Amniotic epithelial cell (primary cell): ENCODE measurements around the gene UNC13A.

Source experiments
- DNase-seq: peaks from one replicate; pipeline ENCODE4 v3.0.0-alpha.2; 2010; ENCODE audit warnings: low read depth

The UNC13A gene

GRCh38 chr19:17669419-17669818, 18.7 kb downstream of the UNC13A start:
- no peak for DNase-seq

DNA sequence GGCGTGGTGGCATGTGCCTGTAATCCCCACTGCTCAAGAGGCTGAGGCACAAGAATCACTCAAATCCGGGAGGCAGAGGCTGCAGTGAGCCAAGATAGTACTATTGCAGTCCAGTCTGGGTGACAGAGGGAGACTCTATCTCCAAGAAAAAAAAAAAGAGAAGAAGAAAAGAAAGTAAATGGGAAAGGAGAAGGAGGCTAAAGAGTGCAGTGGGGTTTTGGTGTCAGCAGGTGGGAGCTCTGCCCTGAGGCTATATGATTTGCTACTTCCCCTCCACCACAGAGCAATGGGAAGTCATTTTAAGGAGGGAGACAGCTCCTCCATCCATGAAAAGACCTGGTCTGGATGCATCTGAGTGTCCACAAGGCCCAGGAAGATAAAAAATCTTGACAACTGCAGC, 23.1 kb downstream of the UNC13A start:
- DNase-seq: no peak

DNA sequence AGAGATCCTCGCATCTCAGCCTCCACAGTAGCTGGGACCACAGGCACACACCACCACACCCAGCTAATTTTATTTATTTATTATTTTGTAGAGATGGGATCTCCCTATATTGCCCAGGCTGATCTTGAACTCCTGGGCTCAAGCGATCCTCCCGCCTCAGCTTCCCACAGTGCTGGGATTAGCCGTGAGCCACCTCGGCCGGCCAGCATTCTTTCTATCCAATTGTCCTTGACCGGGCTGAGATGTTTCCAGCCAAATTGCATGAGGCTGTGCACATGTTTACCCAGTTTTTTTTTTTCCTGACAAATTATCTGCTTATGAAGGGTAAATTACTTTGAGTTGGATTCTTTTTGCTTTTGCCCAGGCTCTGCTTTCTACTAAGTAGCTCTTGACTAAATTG, 28.2 kb downstream of the UNC13A start:
- DNase-seq: no peak

DNA sequence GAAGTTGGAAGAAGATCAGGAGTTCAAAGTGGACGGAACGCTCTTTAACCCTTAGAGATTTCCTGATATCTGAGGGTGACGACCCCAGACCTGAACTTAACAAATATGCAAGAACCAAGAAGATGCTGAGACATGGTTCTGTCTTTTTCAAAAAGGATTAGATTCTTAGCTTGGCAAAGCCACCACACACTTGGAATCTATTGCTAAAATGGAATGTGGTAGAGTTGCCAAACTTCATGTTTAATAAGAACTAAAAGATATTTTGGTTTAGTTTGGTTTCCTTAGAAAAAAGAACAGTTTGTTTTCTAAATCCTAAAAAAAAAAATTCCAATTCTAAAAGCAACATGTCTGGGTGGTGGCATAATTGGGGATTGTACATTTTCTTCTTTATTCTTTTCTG, 29.5 kb downstream of the UNC13A start:
- DNase-seq: no peak

DNA sequence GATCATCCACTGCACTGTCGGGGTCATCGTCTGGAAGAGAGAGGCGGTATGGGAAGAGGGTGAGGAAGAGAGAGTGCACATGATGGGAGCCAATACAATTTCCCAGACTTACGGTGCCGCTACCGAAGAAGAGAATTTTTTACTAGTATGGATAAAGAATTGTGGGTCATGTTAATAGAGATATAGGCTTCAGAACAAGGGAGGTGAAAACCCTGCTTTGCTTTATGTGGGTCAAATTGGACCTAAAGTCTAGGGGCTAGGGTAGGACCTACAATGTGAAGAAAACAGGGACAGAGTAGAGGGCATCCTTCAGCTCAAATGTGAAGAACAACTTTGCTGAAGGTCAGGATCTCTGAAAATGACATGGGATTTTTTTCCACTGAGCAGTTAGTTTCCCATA, 29.9 kb downstream of the UNC13A start:
- DNase-seq: no peak

DNA sequence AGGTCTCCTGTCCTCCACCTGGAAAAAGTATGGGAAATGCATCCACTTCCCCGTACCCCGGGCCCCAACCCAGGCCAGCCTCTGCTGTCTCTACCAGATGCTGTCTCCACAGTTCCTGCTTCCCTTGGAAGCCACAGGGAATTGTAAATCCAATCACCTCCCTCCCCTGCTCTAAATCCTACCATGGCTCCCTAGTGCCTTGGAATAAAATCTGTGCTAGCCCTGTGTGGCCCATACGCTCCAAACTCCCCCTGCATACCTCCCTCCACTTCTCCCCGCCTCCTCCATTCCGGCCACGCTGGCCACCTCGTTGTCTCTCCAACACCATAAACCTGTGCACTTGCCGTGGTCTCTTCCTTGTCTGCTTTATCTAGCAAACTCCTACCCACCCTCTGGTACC, 31.2 kb downstream of the UNC13A start:
- no peak for DNase-seq

GRCh38 chr19:17655751-17656472, 32.2 kb downstream of the UNC13A start:
- no peak for DNase-seq

- DNase-seq: no peak
Observed at GRCh38 chr19:17654993-17655392, 33.2 kb downstream of the UNC13A start.

DNA sequence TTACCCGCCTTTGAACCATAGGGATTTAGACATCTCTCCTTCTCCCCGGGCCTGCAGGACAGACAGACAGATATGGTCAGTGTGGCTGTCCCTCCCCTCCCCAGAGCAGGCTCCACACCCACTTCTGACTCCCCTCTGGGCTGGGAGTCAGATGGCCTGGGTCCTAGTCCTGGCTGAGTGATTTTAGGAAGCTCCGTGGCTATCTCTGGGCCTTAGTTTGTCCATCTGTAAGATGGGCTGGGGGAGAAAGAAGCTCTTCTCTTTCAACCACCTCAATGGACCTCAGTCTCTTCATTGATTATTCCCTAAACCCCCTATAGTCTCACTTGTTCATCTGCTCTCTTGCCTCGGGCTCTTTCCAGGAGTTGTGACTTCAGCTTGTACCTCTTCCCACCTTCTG, 35.5 kb downstream of the UNC13A start:
- DNase-seq: no peak

DNA sequence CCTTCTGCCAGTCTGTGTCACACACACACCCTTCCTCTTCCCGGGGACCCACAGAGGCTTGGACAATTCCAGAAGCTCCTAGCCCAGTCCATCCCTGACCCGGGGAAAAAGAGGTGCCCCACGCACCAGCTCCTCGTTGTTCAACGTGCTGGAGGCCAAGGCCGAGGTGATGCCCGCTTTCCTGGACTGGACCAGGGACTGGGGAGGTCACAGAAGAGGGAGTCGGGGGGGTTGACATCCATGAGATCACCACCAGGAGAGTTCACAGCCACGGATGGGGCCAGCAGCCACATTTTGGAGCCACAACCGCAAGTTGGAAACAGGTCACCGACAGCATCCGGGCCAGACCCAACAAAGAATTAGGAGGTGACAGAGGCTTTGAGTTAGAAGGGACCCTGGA, 39.4 kb downstream of the UNC13A start:
- no peak for DNase-seq

GRCh38 chr19:17648097-17648660, 40.0 kb downstream of the UNC13A start:
- no peak for DNase-seq

DNA sequence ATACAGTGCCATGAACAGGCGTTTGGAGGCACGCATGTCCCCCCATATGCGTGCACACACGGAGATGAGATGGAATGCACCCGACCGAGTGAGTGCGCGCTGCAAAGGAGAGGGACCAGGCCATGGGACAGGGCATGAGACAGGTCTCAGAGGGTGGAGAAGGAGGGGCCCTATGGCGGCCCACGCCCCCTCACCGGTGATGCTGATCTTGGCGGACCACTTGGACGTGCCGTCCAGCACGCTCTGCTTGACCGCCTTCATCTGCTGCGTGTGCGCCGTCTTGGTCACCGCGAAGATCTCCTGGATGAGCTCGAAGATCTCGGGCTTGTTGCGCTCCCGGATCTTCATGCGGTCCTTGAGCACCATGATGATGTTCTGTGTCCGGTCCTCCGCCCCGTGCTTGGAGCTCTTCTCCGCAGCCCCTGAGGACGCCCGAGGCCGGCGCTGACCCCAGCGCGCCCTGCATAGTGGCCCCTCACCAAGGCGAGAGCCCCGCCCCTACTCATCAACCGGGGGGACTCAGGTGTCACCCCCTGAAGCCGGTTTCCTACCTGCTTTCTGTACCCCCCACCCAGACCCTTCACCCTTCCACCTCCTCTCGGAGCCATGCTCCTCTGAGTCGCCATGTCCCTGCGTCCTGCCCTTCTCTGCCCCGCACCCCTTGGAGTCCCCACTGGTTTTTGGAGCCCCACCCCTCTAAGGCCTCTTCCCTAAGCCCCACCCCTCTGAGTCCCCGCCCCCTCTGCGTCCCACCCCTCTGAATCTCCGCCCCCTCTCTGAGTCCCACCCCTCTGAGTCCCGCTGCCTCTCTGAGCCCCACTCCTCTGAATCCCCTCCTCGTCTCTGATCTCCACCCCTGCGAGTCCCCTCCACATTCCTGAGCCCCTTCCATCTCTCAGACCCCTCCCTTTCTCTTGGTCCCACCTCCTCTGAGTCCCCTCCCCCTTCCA, 40.8 kb downstream of the UNC13A start:
- DNase-seq: no peak

- no peak for DNase-seq
Observed at GRCh38 chr19:17646441-17646840, 41.7 kb downstream of the UNC13A start.

DNA sequence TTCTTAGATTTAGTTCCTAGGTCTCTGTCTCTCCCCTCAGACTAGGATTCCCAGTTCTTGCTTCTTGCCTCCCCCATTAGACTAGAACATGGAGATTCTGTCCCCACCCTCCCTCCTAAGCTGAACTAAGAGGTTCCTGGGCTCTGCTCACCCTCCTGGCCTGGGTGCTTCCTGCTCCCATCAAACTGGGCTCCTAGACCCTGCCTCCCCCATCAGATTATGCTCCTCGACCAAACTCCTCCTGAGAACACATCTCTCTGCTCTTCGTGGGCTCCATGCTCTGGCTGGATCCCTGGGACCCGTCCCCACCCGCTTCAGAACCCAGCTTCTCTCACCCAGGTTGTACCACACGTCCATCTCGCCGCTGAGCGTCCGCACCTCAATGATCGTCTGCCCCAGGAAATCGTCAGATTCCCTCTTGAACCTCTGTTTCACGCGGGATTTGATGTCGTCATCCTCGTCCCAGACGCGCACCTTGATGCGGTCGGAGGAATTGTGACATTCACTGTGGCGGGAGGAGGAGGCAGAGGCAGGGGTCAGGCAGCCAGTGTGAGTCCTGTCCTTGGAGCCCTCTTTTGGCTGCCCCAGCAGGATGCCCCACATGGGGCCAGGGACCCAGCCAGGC, 42.7 kb downstream of the UNC13A start:
- no peak for DNase-seq

DNA sequence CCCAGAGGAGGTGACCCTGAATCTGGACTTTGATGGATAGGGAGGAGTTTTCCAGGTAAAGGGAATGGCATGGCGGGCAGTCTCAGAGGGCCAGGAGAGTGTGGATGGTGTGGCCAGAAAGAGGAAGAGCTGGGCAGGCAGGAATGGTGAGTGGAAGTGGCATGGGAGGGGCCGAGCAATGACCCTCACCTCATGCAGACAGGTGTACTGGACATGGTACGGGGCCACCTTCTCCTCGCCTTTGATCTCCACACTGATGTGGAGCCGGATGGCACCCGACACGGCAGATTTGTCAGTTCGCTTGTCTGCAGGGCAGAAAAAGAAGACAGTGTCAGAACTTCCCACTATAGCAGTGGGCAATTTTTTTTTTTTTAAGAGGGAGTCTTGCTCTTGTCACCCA, 45.5 kb downstream of the UNC13A start:
- no peak for DNase-seq

DNA sequence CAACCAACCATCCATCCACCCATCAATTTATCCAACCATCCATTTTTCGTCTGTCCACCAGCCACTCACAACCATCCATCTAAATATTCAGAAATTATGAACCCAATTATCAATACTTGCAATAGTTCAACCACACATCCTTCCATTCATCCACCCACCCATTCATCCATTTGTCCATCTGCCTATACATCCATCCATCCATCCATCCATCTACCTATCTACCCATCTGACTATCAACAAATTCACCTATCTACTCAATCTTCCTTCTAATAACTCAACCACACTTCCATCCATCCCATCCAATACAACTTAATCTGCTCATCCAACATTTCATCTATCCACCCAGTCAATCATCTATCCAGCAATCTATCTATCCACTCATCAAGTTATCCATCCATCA, 46.3 kb downstream of the UNC13A start:
- no peak for DNase-seq

DNA sequence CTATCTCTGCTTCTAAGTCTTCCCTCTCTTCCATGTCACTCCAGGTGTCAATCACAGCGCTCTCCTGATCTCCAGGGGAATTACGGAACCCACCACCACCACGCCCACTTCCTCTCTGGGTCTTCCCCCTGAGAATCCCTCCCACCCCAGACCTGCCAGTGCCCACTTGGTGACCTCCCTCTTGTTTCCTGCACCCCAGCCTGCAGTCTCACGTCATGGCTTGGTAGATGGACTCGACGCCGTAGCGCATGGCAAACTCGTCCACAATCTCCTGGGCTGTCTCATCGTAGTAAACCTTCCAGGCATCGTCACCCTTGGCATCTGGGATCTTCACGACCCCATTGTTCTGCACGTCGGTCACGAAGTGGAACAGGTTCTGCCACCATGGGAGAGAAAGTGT, 47.0 kb downstream of the UNC13A start:
- no peak for DNase-seq

GRCh38 chr19:17633700-17634099, 54.5 kb downstream of the UNC13A start:
- no peak for DNase-seq

DNA sequence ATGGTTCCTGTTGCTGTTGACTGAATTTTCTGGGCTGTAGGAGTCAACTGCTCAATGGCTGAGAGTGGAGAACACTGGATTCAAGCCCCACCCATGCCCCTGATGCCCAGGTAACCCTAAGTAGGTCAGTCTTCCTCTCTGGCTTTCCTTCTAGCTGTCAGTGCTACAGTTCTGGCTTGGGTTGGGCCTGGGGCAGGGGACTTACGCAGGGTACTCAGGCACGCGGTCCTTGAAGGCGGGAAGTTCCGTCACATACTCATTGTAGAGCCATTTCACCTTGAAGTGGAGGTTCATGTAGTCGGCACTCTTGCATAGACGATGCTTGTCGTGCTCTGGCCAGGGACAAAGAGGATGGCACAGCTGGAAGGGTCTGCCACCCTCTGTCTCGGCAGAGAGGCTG, 55.6 kb downstream of the UNC13A start:
- DNase-seq: no peak

DNA sequence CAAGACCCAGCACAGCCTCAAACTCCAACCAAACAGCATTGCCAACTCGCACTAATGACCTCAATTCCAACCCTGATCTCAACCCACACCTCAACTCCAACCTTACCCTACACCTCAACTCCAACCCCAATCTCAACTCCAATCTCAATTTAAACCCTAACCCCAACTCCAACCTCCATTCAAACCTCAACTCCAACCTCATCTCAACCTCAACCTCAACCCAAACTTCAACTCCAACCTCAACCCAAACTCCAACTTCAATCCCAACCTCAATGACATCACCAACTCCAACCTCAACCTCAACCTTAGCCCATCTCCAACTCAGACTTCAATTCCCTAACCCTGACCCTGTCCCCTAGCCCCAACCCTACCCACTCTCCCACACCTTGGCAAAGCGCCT, 58.4 kb downstream of the UNC13A start:
- DNase-seq: no peak

- no peak for DNase-seq
Observed at GRCh38 chr19:17627921-17628320, 60.2 kb downstream of the UNC13A start.

DNA sequence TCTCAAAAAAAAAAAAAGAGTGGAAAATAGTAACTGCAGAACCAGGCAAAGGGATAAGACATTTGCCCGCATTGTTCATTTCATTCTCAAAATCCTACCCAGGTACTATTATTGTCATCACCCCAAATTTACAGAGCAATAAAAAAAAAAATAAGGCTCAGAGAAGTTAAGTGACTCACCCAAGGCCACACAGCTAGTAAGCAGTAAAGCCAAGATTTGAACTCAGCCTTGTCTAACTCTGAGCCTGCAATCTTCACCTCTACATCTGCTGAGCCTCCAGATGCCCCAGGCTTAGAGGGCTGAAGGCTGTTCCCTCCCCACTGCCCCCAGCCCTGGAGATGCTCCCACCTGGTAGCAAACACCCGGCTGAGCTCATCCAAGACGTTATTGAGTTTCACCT, 61.0 kb downstream of the UNC13A start:
- DNase-seq: no peak
